HG02885 (cell line): ENCODE measurements around the gene NDFIP2.
A peak's percentile ranks its signal among the peaks of the same experiment; 100 is the strongest.

Experiments
- ATAC-seq: cut with Tn5 transposase; IDR thresholded peaks from one replicate; pipeline ENCODE4 v1.9.1; 2021; ENCODE audit warnings: mild to moderate bottlenecking; ENCODE audit not compliant: unreplicated experiment, poor library complexity

Gene NDFIP2

GRCh38 chr13:79492313-79492798 lies 11.4 kb downstream of the NDFIP2 start:
- peak; percentile 60 for ATAC-seq

- no peak for ATAC-seq
These were observed 12.1 kb downstream of the NDFIP2 start for GRCh38 chr13:79492918-79493594.

- peak; percentile 80 for ATAC-seq
These were observed 15.2 kb downstream of the NDFIP2 start for GRCh38 chr13:79496188-79496587.

- no peak for ATAC-seq
These were observed 16.1 kb downstream of the NDFIP2 start for GRCh38 chr13:79497064-79497463.

- no peak for ATAC-seq
These were observed 16.9 kb downstream of the NDFIP2 start for GRCh38 chr13:79497852-79498251.

GRCh38 chr13:79500829-79501228 lies 19.9 kb downstream of the NDFIP2 start:
- ATAC-seq = no peak

- ATAC-seq = no peak
These were observed 20.7 kb downstream of the NDFIP2 start for GRCh38 chr13:79501538-79502232.

- ATAC-seq = no peak
These were observed 22.0 kb downstream of the NDFIP2 start for GRCh38 chr13:79502859-79503468.

- ATAC-seq = no peak
These were observed 22.6 kb downstream of the NDFIP2 start for GRCh38 chr13:79503473-79504017.

GRCh38 chr13:79508224-79508961 lies 27.4 kb downstream of the NDFIP2 start:
- no peak for ATAC-seq

GRCh38 chr13:79511611-79512010 lies 30.7 kb downstream of the NDFIP2 start:
- ATAC-seq = no peak

- ATAC-seq = no peak
These were observed 32.0 kb downstream of the NDFIP2 start for GRCh38 chr13:79512950-79513349.

GRCh38 chr13:79516595-79516994 lies 35.6 kb downstream of the NDFIP2 start:
- no peak for ATAC-seq

GRCh38 chr13:79519255-79519654 lies 38.3 kb downstream of the NDFIP2 start:
- ATAC-seq = no peak

GRCh38 chr13:79522583-79522982 lies 41.6 kb downstream of the NDFIP2 start:
- peak; percentile 96 for ATAC-seq

GRCh38 chr13:79525064-79525857 lies 44.3 kb downstream of the NDFIP2 start:
- ATAC-seq = peak; percentile 43

- ATAC-seq = no peak
These were observed 46.7 kb downstream of the NDFIP2 start for GRCh38 chr13:79527698-79528097.

GRCh38 chr13:79528356-79528755 lies 47.4 kb downstream of the NDFIP2 start:
- no peak for ATAC-seq

GRCh38 chr13:79528759-79529191 lies 47.8 kb downstream of the NDFIP2 start:
- ATAC-seq = no peak

GRCh38 chr13:79529817-79530216 lies 48.9 kb downstream of the NDFIP2 start:
- ATAC-seq = no peak
